GM18873 (cell line): ENCODE measurements around the gene ZNF763.
"Not testable (repeated sequence)": the region's sequence is repeated elsewhere in the genome, so short reads cannot be mapped to it uniquely, and the experiment has no call there.

ENCODE experiments used
- ATAC-seq: cut with Tn5 transposase; IDR thresholded peaks from one replicate; pipeline ENCODE4 v1.9.1; 2021; ENCODE audit warnings: mild to moderate bottlenecking, moderate library complexity, moderate number of reproducible peaks; ENCODE audit not compliant: unreplicated experiment, low FRiP score

Gene ZNF763

DNA sequence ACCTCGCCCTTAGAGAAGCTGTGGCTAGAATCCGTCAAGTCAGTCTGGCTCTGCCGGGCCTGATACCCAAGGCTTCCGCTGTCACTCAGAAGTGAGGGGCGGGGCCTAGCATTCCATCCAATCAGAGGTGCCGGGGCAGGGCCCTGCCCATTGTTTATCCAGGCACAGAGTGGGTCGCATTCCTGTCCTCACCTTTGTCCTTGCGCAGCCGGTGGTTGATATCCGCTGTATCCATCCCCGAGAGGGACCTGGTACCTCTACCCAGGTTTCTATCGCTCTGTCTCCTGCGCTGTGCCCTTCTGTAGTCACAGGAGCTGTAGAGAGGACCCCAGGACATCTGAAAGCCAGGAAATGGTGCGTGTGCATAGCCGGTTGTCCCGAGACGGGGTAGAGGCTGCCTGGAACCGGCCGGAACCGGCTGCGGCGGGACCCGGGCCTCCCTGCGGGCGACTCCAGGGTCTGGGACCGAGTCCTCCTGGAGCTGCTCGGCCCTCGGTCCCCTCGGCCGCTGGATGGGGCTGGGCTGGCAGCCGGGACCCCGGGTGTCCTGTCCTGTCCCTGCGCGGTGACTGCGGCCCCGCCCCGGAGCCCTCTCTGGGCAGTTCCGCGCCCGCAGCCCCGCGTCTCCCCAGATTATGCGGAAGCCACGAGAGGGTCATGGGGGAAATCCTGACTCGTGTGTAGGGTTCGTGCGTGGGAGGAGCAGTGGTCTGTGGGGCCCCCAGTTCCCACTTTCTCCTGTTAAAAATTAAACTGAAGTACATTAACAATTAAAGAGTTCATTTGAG lies at the start of gene ZNF763:
Gene ZNF763, plus strand, starts transcription at position 183 of the 788 bp plus-strand sequence. Its CDS starts 169 bp downstream, at position 352.
- peak; percentile 86 for ATAC-seq

DNA sequence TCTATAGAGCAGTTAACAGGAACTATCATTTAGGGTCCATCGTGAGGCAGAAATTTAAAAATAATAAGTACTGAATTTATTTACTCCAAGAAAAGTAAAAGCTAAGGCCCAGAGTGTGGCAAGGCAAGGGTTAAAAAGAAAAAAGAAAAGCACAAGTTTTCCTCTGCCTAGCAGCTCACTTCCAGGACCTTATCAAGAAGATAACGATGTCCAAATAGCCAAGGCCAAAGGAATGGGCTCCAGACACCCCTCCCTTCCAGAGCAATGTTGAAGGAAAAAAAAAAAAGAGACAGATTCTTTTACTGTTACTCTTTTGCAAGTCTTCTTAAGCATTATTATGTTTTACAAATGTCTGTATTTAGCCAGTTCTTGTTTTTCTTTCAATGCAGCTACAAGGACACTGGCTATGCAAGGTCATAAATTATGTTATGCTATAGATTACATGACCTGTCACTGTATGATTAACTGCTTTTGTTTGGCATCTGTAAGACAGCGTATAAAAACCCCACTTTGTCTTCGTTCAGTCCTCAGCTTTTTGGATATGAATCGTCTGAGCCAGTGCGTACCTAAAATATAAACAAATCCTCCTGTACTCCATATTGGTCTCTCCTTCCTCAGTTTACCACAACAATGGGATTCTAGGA lies 42.9 kb upstream of the ZNF763 start:
- ATAC-seq, result no peak

DNA sequence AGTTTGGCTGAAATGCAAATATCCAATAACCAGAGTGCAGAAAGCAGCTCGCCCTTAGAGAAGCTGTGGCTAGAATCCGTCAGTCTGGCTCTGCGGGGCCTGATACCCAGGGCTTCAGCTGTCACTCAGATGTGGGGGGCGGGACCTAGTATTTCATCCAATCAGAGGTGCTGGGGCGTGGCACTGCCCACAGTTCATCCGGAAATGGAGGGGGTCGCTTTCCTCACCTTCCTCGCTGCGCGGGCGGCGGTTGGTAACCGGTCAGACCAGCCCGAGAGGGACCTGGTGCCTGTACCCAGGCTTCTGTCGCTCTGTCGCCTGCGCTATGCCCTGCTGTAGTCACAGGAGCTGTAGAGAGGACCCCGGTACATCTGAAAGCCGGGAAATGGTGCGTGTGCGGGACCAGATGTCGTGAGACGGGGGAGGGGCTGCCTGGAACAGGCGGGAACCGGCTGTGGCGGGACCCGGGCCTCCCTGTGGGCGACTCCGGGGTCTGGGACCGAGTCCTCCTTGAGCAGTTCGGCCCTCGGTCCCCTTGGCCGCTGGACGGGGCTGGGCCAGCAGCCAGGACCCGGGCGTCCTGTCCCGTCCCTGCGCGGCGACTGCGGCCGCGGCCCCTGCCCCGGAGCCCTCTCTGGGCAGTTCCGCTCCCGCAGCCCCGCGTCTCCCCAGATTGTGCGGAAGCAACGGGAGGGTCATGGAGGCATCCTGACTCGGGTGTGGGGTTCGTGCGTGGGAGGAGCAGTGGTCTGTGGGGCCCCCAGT lies 39.8 kb upstream of the ZNF763 start, which contains the start of gene ZNF700:
Gene ZNF700, plus strand, starts transcription at position 222 of the 765 bp plus-strand sequence. Its CDS starts 104 bp downstream, at position 326.
- peak; percentile 87 for ATAC-seq

DNA sequence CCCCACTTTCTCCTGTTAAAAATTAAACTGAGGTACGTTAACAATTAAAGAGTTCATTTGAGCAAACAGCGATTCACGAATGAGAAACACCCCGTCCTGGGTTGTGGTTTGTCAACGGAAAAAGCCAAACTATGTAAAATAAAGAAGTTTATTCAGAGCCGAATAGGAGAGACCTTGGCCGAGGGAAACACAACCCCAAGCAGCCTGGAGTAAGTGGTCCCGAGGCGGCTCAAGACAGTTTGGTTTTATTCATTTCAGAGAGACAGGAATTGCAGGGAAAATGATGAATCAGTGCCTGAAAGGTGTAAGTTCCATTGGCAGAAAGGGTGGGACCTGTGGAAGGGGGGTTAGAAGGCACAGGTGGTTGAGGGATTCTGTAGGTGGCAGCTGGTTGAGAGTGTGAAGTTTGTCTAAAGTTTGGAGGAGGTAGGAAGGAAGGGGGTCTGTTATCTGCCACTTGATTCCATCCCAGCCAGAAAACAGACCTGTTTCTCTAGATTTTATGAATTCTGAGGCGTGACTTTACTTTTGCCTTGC lies 39.1 kb upstream of the ZNF763 start:
- peak; percentile 4 for ATAC-seq

DNA sequence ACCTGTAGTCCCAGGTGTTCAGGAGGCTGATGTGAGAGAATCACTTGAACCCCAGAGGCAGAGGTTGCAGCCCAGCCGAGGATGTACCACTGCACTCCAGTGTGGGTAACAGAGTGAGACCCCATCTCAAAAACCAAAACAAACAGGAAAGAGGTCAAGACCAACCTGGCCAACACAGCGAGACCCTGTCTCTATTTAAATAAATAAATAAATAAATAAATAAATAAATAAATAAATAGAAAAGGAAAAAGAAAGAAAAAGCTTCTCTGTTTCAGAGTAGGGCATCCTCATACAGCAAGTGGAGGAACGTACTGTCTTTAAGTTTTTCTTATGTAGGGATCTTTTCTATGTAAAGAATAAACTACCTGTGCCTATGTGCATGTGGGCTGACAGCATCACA lies 37.6 kb upstream of the ZNF763 start:
- no peak for ATAC-seq

DNA sequence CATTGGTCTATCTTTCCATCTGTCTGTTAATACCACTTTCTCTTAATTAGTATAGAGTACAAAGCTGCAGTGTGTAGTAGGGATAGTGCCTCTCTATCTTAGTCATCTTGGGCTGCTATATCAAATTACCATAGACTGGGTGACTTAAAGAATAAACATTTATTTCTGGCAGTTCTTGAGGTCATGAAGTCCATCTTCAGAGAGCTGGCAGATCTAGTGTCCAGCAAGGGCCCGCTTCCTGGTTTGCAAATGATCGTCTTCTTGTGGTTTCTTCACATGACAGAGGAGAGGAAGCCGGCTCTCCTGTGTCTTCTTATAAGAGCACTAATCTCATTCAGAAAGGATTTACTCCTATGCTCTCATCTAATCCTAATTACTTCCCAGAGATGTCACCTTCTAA lies 33.8 kb upstream of the ZNF763 start:
- no peak for ATAC-seq

DNA sequence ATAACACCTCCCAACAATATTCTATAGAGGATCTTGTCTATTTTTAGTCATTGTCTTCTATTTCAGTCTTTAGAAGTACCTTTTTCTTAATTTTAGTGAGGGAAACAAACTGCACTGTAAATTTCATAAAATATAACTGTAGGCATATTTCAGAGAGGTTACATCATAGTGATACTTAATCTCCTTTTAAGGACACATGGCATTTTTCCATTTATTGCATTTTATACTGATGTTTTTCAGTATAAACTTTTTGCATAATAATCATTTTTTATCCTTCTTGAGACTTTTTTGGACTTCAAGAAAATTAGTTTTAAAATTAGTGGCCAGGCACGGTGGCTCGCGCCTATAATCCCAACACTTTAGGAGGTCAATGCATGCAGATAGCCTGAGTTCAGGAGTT lies 33.3 kb upstream of the ZNF763 start:
- no peak for ATAC-seq

DNA sequence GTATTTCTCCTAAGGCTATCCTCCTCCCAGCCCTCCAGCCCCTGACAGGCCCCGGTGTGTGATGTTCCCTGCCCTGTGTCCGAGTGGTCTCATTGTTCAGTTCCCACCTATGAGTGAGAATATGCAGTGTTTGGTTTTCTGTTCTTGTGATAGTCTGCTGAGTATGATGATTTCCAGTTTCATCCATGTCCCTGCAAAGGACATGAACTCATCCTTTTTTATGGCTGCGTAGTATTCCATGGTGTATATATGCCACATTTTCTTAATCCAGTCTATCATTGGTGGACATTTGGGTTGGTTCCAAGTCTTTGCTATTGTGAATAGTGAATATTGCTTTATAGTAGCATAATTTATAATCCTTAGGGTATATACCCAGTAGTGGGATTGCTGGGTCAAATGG lies 29.0 kb upstream of the ZNF763 start:
- ATAC-seq, result not testable (repeated sequence)

DNA sequence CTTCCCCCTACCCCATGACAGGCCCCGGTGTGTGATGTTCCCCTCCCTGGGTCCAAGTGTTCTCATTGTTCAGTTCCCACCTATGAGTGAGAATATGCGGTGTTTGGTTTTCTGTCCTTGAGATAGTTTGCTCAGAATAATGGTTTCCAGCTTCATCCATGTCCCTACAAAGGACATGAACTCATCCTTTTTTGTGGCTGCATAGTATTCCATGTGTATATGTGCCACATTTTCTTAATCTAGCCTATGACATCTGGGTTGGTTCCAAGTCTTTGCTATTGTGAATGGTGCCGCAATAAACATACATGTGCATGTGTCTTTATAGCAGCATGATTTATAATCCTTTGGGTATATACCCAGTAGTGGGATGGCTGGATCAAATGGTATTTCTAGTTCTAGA lies 26.5 kb upstream of the ZNF763 start:
- not testable (repeated sequence) for ATAC-seq

DNA sequence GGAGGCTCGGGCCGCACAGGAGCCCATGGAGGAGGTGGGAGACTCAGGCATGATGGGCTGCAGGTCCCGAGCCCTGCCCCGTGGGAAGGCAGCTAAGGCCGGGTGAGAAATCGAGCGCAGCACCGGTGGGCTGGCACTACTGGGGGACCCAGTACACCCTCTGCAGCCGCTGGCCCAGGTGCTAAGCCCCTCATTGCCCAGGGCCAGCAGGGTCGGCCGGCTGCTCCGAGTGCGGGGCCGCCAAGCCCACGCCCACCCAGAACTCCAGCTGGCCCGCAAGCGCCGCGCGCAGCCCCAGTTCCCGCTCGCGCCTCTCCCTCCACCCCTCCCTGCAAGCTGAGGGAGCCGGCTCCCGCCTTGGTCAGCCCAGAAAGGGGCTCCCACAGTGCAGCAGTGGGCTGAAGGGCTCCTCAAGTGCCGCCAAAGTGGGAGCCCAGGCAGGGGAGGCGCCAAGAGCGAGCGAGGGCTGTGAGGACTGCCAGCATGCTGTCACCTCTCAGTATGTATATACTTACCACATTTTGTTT lies 23.4 kb upstream of the ZNF763 start:
- not testable (repeated sequence) for ATAC-seq

DNA sequence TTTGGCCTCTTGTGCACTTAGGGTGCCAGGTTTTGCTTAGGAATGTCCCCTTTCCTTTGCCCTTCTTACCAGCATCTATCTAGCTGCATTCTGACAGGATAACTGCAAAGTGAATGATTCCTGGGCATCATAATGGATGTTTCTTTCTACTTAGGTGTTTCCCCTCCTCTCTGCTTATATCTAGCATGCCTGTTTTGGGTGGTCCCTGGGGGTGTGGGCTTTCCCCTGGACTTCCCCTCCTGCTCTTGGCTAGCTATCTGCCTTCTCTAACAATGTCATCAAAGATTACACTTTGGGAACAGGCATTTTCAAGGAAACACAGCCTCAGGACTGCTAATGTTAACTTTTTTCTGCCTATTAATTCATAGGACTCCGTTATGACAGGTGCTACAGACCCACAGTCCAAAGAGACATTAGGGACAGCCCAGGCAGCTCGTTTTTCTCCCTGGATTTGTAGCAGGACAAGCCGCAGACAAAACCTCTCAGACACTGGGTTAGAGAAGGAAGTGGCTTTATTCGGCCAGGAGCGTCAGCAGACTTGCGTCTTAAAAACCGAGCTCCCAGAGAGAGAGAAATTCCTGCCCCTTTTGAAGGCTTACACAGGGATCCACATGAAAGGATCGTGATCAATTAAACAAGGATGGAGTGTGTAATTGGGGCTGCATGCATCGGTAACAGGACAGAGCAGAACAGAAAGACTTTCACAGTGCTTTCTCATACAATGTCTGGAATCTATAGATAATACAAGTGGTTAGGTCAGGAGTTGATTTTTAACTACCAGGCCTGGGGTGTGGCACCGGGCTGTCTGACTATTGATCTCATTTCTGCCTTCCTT lies 22.6 kb upstream of the ZNF763 start:
- no peak for ATAC-seq

DNA sequence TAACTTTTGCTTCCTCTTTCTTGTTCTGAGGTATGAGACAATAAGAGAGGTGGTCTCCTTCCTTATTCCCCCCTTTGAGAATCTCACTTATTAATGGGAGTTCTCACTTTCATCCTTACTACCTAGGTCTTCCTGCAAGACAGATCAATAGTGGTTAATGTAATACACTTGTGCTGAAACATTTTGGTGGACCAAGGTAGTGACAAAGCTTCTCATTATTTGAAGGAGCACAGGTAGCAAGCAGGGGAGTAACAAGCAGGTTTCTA lies 22.1 kb upstream of the ZNF763 start:
- no peak for ATAC-seq

DNA sequence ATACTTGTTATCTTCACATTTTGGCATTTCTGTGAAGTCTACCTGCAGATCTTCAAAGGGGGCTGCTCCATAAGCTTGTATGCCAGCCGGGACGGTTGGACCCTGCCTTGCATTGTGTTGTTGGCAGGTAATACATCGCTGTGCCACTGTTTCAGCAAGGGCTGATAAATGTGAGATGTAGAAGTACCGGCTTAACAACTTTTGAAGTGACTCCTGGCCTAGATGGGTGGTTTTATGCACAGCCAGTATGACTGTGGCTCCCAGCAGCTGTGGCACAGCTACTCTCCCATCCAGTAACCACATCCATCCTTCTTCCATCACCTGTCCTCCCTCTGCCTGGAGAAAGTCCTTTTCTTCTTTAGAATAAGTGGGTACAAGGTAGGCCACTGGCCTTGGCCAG lies 20.2 kb upstream of the ZNF763 start:
- no peak for ATAC-seq

DNA sequence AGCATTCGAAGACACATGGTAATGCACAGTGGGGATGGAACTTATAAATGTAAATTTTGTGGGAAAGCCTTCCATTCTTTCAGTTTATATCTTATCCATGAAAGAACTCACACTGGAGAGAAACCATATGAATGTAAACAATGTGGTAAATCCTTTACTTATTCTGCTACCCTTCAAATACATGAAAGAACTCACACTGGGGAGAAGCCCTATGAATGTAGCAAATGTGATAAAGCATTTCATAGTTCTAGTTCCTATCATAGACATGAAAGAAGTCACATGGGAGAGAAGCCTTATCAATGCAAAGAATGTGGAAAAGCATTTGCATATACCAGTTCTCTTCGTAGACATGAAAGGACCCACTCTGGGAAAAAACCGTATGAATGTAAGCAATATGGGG lies 16.2 kb upstream of the ZNF763 start:
- no peak for ATAC-seq

DNA sequence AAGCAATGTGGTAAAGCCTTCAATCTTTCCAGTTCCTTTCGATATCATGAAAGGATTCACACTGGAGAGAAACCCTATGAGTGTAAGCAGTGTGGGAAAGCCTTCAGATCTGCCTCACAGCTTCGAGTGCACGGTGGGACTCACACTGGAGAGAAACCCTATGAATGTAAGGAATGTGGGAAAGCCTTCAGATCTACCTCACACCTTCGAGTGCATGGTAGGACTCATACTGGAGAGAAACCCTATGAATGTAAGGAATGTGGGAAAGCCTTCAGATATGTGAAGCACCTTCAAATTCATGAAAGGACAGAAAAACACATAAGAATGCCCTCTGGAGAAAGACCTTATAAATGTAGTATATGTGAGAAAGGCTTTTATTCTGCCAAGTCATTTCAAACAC lies 15.6 kb upstream of the ZNF763 start:
- no peak for ATAC-seq

DNA sequence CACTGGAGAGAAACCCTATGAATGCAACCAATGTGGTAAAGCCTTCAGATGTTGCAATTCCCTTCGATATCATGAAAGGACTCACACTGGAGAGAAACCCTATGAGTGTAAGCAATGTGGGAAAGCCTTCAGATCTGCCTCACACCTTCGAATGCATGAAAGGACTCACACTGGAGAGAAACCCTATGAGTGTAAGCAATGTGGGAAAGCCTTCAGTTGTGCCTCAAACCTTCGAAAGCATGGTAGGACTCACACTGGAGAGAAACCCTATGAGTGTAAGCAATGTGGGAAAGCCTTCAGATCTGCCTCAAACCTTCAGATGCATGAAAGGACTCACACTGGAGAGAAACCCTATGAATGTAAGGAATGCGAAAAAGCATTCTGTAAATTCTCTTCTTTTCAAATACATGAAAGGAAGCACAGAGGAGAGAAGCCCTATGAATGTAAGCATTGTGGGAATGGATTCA lies 15.2 kb upstream of the ZNF763 start:
- not testable (repeated sequence) for ATAC-seq

DNA sequence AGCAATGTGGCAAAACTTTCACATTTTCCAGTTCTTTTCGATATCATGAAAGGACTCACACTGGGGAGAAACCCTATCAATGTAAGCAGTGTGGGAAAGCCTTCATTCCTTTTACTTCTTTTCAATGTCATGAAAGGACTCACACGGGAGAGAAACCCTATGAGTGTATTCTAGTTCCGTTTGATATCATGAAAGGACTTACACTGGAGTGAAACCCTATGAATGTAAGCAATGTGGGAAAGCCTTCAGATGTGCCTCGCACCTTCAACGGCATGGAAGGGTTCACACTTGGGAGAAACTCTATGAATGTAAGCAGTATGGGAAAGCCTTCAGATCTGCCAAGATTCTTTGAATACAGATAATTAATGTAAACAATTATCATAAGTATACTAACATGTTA lies 14.5 kb upstream of the ZNF763 start:
- ATAC-seq, result no peak

DNA sequence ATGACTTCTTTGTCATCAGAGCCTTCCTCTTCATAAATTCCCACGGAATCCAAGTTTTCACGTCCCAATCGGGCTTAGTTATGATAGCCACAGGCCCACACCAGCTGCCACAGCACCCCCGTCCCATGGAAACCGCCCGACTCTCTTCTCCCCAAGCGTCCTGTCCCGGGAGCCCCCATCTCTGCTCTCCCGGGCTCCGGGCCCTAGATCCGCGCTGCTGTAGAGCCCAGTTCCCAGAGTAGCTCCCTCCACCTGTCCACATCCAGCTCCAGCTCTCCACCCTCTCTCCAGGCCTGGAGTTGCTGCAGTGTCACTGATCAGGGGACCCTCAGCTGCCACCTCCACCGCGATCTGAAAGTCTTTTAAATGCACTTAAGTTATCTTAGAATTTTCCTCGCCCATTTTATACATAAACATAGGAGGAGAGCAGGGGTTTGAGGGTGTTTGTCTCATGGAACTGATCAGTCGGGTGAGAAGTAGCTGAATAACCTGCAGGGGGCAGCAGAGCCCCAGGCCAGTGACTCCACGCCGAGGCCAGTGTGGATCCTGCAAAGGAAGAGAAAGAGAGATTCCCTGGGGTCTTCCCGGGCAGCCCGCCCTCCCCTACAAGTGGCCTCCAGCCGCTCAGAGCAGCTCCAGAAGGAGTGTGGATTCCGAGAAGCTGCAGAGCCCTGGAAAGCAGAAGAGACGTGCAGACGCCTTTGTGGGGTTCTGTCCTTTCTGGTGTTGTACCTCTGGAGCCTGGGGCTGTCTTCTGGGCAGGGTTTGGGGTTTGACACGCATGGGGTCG lies 1.1 kb upstream of the ZNF763 start:
- no peak for ATAC-seq

DNA sequence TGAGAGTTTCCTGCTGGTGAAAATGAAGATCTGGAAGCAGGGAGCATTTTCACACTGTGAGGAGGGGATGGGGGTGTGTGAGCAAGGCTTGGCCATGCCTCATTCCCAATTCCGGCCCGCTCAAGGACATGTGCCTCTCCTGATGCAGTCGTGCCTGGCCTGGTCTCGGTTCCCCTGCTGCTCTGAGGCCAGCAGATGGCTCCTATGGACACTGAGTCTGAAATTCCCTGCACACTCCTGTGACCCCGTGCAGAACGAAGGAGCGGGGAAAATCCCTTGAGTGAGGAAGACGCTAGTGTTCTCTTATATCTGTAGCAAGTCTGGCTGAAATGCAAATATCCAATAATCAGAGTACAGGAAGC lies 363 bp upstream of the ZNF763 start:
- ATAC-seq, result no peak
